PC-3 (cell line): ENCODE data around the gene SPPL2C. TPM values are rescaled to one million over a fixed set of nuclear protein-coding genes. Genes with fewer than 3 reads are reported as not detected.

Experiments used
- ATAC-seq: fragments of 200-7000 bp; cut with Tn5 transposase; 2 replicates; pipeline ENCODE4 v1.9.1; 2020; ENCODE audit warnings: mild to moderate bottlenecking, moderate library complexity
- BruUV-seq: library from RNA; stranded (reverse); fragments of 400-500 nt; replicated peaks from 2 replicates; lab custom pipeline; 2021; lab: Mats Ljungman, UMichigan
- CTCF ChIA-PET: fragments of 300-600 bp; sonication (Branson Sonifier 250); formaldehyde crosslinking; loops from one replicate; lab custom pipeline; 2022; ENCODE audit warnings: antibody characterized with exemption; lab: Charles Lee
- POLR2A ChIA-PET: fragments of 300-600 bp; sonication (Branson Sonifier 250); formaldehyde crosslinking; loops from one replicate; lab custom pipeline; 2022; ENCODE audit warnings: antibody characterized with exemption; ENCODE audit not compliant: unreplicated experiment; lab: Charles Lee
- DNase-seq: peaks from one replicate; pipeline ENCODE4 v3.0.0-alpha.2; 2015
- H2AFZ ChIP-seq: fragments of 300-600 bp; sonication (generic); 2 replicates; pipeline ENCODE4 v1.6.0; 2016; ENCODE audit warnings: antibody characterized with exemption, low read length
- H3F3A ChIP-seq: fragments of 300-600 bp; sonication (generic); one replicate; pipeline ENCODE4 v1.6.0; 2017; ENCODE audit warnings: antibody characterized with exemption, low read length, control low read depth, mild to moderate bottlenecking; ENCODE audit not compliant: unreplicated experiment
- H3K27ac ChIP-seq: fragments of 300-600 bp; sonication (generic); 2 replicates; pipeline ENCODE4 v1.5.1; 2016; ENCODE audit warnings: mild to moderate bottlenecking, low read length
- H3K27me3 ChIP-seq: fragments of 300-600 bp; sonication (generic); 2 replicates; pipeline ENCODE4 v1.6.1; 2016; ENCODE audit warnings: low read length, mixed read lengths
- H3K36me3 ChIP-seq: fragments of 300-600 bp; sonication (generic); 2 replicates; pipeline ENCODE4 v1.6.1; 2016; ENCODE audit warnings: low read depth, mixed run types, low read length, mixed read lengths
- H3K4me1 ChIP-seq: fragments of 300-600 bp; sonication (generic); 2 replicates; pipeline ENCODE4 v1.5.1; 2016; ENCODE audit warnings: low read length; ENCODE audit not compliant: insufficient read depth
- H3K4me2 ChIP-seq: fragments of 300-600 bp; sonication (generic); 2 replicates; pipeline ENCODE4 v1.6.0; 2016; ENCODE audit warnings: low read length
- H3K4me3 ChIP-seq: fragments of 300-600 bp; sonication (generic); 2 replicates; pipeline ENCODE4 v1.5.1; 2016; ENCODE audit warnings: mild to moderate bottlenecking, low read length, mixed read lengths
- H3K79me2 ChIP-seq: fragments of 300-600 bp; sonication (generic); 2 replicates; pipeline ENCODE4 v1.6.1; 2017; ENCODE audit warnings: low read length, mixed read lengths
- H3K9ac ChIP-seq: fragments of 300-600 bp; sonication (generic); 2 replicates; pipeline ENCODE4 v1.6.0; 2016; ENCODE audit warnings: mild to moderate bottlenecking, low read length
- H3K9me2 ChIP-seq: fragments of 300-600 bp; sonication (generic); replicated peaks from 2 replicates; pipeline ENCODE4 v1.6.1; 2016; ENCODE audit warnings: mixed run types, low read length, mixed read lengths
- H3K9me3 ChIP-seq: fragments of 300-600 bp; sonication (generic); 2 replicates; pipeline ENCODE4 v1.6.1; 2016; ENCODE audit warnings: low read length, mixed read lengths
- H4K20me1 ChIP-seq: fragments of 300-600 bp; sonication (generic); 2 replicates; pipeline ENCODE4 v1.6.1; 2016; ENCODE audit warnings: low read length, mixed read lengths
- CTCF ChIP-seq: fragments of 300-600 bp; sonication (generic); conservative IDR thresholded peaks from 2 replicates; pipeline ENCODE4 v1.5.1; 2017; ENCODE audit warnings: antibody characterized with exemption, low read depth, mild to moderate bottlenecking, low read length
- EZH2 ChIP-seq: fragments of 300-600 bp; sonication (generic); IDR thresholded peaks from one replicate; pipeline ENCODE4 v1.6.1; 2017; ENCODE audit warnings: antibody characterized with exemption, mild to moderate bottlenecking, low read length; ENCODE audit not compliant: unreplicated experiment
- EZH2phosphoT487 ChIP-seq: fragments of 300-600 bp; sonication (generic); IDR thresholded peaks from 2 replicates; pipeline ENCODE4 v1.6.1; 2018; ENCODE audit warnings: mild to moderate bottlenecking, antibody characterized with exemption, low read length, borderline replicate concordance
- intact Hi-C: fragments of 100-400 bp; cut with micrococcal nuclease; formaldehyde crosslinking; loops from 2 replicates; pipeline ENCODE4 v1.9.0; 2023
- total RNA-seq: library from RNA; depleted of rRNA; stranded (reverse); fragments of >200 nt; gene quantifications from 2 replicates; pipeline ENCODE4 v1.2.3, GENCODE V29; 2014

SPPL2C gene
- total RNA-seq, 1 experiment from 2014 or later, result not detected

GRCh38 chr17:45894022-45894784 lies 49.5 kb downstream of the SPPL2C start, which contains the start of gene MAPT:
Gene MAPT, plus strand, starts transcription at chr17:45894554. Its CDS starts 67,784 bp downstream, at chr17:45962338.
- BruUV-seq, result no TSS peak
- ATAC-seq (peak; percentile 96), DNase-seq (peak; percentile 98)
- POLR2A ChIA-PET, result no interaction called here
- Histone ChIP-seq H3K27ac (no peak within 1 kb of the TSS), H3K4me3 (peak within 1 kb of the TSS; percentile 81), H3K9ac (peak within 1 kb of the TSS; percentile 57), H3K36me3 (no peaks in the 10 kb centered on the region), H3K4me2 (peak within 1 kb of the TSS; percentile 96), H3K9me2 (no peaks in the 10 kb centered on the region), H3K27me3 (peaks cover 22% of the 10 kb centered on the region), H3K9me3 (no peaks in the 10 kb centered on the region), H2AFZ (peak within 1 kb of the TSS; percentile 95), H4K20me1 (no peaks in the 10 kb centered on the region), H3K79me2 (no peaks in the 10 kb centered on the region), H3K4me1 (peaks cover 11% of the 10 kb centered on the region), H3F3A (no peaks in the 10 kb centered on the region)
- intact Hi-C loops, result no loop called here
- TF ChIP-seq EZH2, result no peak
- TF ChIP-seq CTCF, result peak; percentile 91
- no peak for TF ChIP-seq EZH2phosphoT487
- CTCF ChIA-PET, result interaction anchor here (0.6 to 0.7 kb wide), 2 partner anchors 75 to 157 kb away, joined by 3 to 4 read pairs; no protein-coding TSS in a partner anchor

GRCh38 chr17:45895304-45895968 lies 50.8 kb downstream of the SPPL2C start:
- H3K27ac ChIP-seq, result no peak overlapping the region
- no peaks in the 10 kb centered on the region for H3F3A ChIP-seq
- no peaks in the 10 kb centered on the region for H3K79me2 ChIP-seq
- ATAC-seq (peak; percentile 9; the same call in 1 of the 2 replicates), DNase-seq (peak; percentile 31)
- no peak overlapping the region for H3K9ac ChIP-seq
- H2AFZ ChIP-seq, result peak overlapping the region; percentile 95
- no peaks in the 10 kb centered on the region for H3K9me2 ChIP-seq
- CTCF ChIA-PET, result no interaction called here
- H3K4me2 ChIP-seq, result peak overlapping the region; percentile 96
- no peaks in the 10 kb centered on the region for H3K9me3 ChIP-seq
- TF ChIP-seq EZH2phosphoT487 (no peak), CTCF (peak; percentile 37), EZH2 (no peak)
- H3K36me3 ChIP-seq, result no peaks in the 10 kb centered on the region
- H3K27me3 ChIP-seq, result peaks cover 22% of the 10 kb centered on the region
- H4K20me1 ChIP-seq, result no peaks in the 10 kb centered on the region
- intact Hi-C loops, result no loop called here
- POLR2A ChIA-PET, result no interaction called here
- peaks cover 11% of the 10 kb centered on the region for H3K4me1 ChIP-seq
- no TSS peak for BruUV-seq
- H3K4me3 ChIP-seq, result peak overlapping the region; percentile 81
